ENCODE results near the gene DHX58. TPM values are rescaled to one million over a fixed set of nuclear protein-coding genes. Genes with fewer than 3 reads are reported as not detected.

DHX58 gene
- polyA plus RNA-seq, 1 of the 3 experiments (the other 2 are of a cell fraction): 1.2 TPM

- Histone ChIP-seq H3K4me3 (ENCODE audit: low read depth in 2 of 2, low read length in 1 of 2) (no peak overlapping the region), H3K36me3 (replicated peaks in 1 of 2; ENCODE audit: control insufficient read depth in 1 of 2, insufficient read depth in 2 of 2, low read length in 1 of 2) (no peaks in the 10 kb centered on the region), H3K9ac (no peak overlapping the region), H3F3A (replicated peaks; ENCODE audit: insufficient read depth) (no peaks in the 10 kb centered on the region), H4K20me1 (ENCODE audit: insufficient read depth) (no peaks in the 10 kb centered on the region), H3K27me3 (ENCODE audit: insufficient read depth) (no peaks in the 10 kb centered on the region), H3K79me2 (ENCODE audit: insufficient read depth) (no peaks in the 10 kb centered on the region), H3K9me2 (no peaks in the 10 kb centered on the region), H3K4me1 (ENCODE audit: control insufficient read depth in 1 of 2, insufficient read depth in 2 of 2, low read depth in 1 of 2, low read length in 1 of 2) (no peaks in the 10 kb centered on the region), H3K4me2 (no peak overlapping the region), H3K9me3 (no peaks in the 10 kb centered on the region), H2AFZ (ENCODE audit: low read depth) (no peak overlapping the region), H3K27ac (ENCODE audit: low read depth in 2 of 2, low read length in 1 of 2) (no peak overlapping the region)
- ChIA-PET POLR2A (interaction anchor here (0.6 to 1.0 kb wide), 2 partner anchors 12 to 26 kb away, joined by 3 read pairs; no protein-coding TSS in a partner anchor), CTCF (interaction anchor here (0.8 to 3.1 kb wide), 3 partner anchors 11 to 22 kb away, joined by 3 to 15 read pairs (median 11); no protein-coding TSS in a partner anchor)
- DNase-seq: no peak
- TF ChIP-seq TCF12 (IDR thresholded peaks at IDR 0.05): no peak
- WGBS (ENCODE audit: low lambda C conversion rate): 54% methylated on average over 2 of the region's 2 CpGs
Measured at GRCh38 chr17:42079541-42079940, 33.0 kb downstream of the DHX58 start.

GRCh38 chr17:42078396-42079043, 34.0 kb downstream of the DHX58 start:
- no peaks in the 10 kb centered on the region for H3K27me3 ChIP-seq (ENCODE audit: insufficient read depth)
- peaks cover 3% of the 10 kb centered on the region for H3F3A ChIP-seq (replicated peaks; ENCODE audit: insufficient read depth)
- no peaks in the 10 kb centered on the region for H3K4me1 ChIP-seq (ENCODE audit: control insufficient read depth in 1 of 2, insufficient read depth in 2 of 2, low read depth in 1 of 2, low read length in 1 of 2)
- H3K9me3 ChIP-seq: no peaks in the 10 kb centered on the region
- ChIA-PET POLR2A (no interaction called here), CTCF (no interaction called here)
- TF ChIP-seq SMC3 (IDR thresholded peaks at IDR 0.05; ENCODE audit: low read depth, low read length) (no peak), NFIC (IDR thresholded peaks at IDR 0.05; ENCODE audit: borderline replicate concordance) (no peak), REST (IDR thresholded peaks at IDR 0.05; ENCODE audit: low read depth, low read length) (no peak), MEF2A (IDR thresholded peaks at IDR 0.05; ENCODE audit: borderline replicate concordance, low read depth) (no peak), NRF1 (IDR thresholded peaks at IDR 0.05; ENCODE audit: low read depth, low read length) (no peak), RFX5 (IDR thresholded peaks at IDR 0.05; ENCODE audit: low read length) (no peak), GATA2 (CRISPR knock-in tag; IDR thresholded peaks at IDR 0.05) (no peak), JUND (IDR thresholded peaks at IDR 0.05) (no peak), CHD2 (IDR thresholded peaks at IDR 0.05; ENCODE audit: low read length, partially characterized antibody) (no peak), RXRA (IDR thresholded peaks at IDR 0.05; ENCODE audit: borderline replicate concordance, low read depth) (no peak)
- H2AFZ ChIP-seq (ENCODE audit: low read depth): no peak overlapping the region
- 86% methylated on average over 8 of the region's 8 CpGs for WGBS (ENCODE audit: low lambda C conversion rate)
- H4K20me1 ChIP-seq (ENCODE audit: insufficient read depth): no peaks in the 10 kb centered on the region
- no peak overlapping the region for H3K9ac ChIP-seq
- H3K4me2 ChIP-seq: no peak overlapping the region
- H3K27ac ChIP-seq (ENCODE audit: low read depth in 2 of 2, low read length in 1 of 2): no peak overlapping the region
- H3K36me3 ChIP-seq (replicated peaks in 1 of 2; ENCODE audit: control insufficient read depth in 1 of 2, insufficient read depth in 2 of 2, low read length in 1 of 2): no peaks in the 10 kb centered on the region
- H3K4me3 ChIP-seq (ENCODE audit: low read depth in 2 of 2, low read length in 1 of 2): no peak overlapping the region
- no peaks in the 10 kb centered on the region for H3K79me2 ChIP-seq (ENCODE audit: insufficient read depth)
- H3K9me2 ChIP-seq: no peaks in the 10 kb centered on the region
- no peak for DNase-seq

All from SK-N-SH (cell line).